ENCODE measurements around the gene PSEN2.

- no peak for TF ChIP-seq JUN (IDR thresholded peaks at IDR 0.05; ENCODE audit: borderline replicate concordance, insufficient read depth, insufficient read length, low read depth)
- peak in 1 of 2 donors; percentile 27 for TF ChIP-seq CTCF (IDR thresholded peaks at IDR 0.05; ENCODE audit: extremely low read depth in 1 of 2, insufficient read depth in 1 of 2, low read depth in 1 of 2, low read length in 2 of 2)
- no peak for TF ChIP-seq POLR2A (IDR thresholded peaks at IDR 0.05; ENCODE audit: low read depth, low read length)
- no peak for TF ChIP-seq FOS (IDR thresholded peaks at IDR 0.05; ENCODE audit: borderline replicate concordance, insufficient read depth, low read length)
- no peak for TF ChIP-seq GATA2 (IDR thresholded peaks at IDR 0.05; ENCODE audit: insufficient read depth, insufficient read length, low read depth, low read length)
- peak; percentile 58 for TF ChIP-seq POLR2AphosphoS5 (IDR thresholded peaks at IDR 0.05; ENCODE audit: insufficient read depth, low read depth, low read length)
- no peak for TF ChIP-seq EZH2 (IDR thresholded peaks at IDR 0.05; ENCODE audit: borderline replicate concordance, low read depth, low read length, severe bottlenecking)
Observed at GRCh38 chr1:226870401-226871279, at the start of gene PSEN2.
